ENCODE measurements around the gene APOA4. TPM values are rescaled to one million over a fixed set of nuclear protein-coding genes. Genes with fewer than 3 reads are reported as not detected.
A peak's percentile ranks its signal among the peaks of the same experiment; 100 is the strongest.

The APOA4 gene
- total and polyA plus RNA-seq, 2 of the 13 experiments (the other 11 are each of a cell fraction or from before 2014, with no cell fraction given) = 3.8 to 7.2 TPM

- TF ChIP-seq KIAA2018 (CRISPR knock-in tag; IDR thresholded peaks at IDR 0.05; ENCODE audit: borderline replicate concordance) (no peak), ZKSCAN1 (IDR thresholded peaks at IDR 0.05; ENCODE audit: low read length) (no peak), IKZF1 (IDR thresholded peaks at IDR 0.05) (no peak), RBFOX2 (IDR thresholded peaks at IDR 0.05; ENCODE audit: low read depth, low read length) (peak; percentile 49), SMARCC2 (IDR thresholded peaks at IDR 0.05) (no peak), STAT5B (CRISPR knock-in tag; IDR thresholded peaks at IDR 0.05) (peak; percentile 80; the same call in 1 of the 2 replicates), UBTF (CRISPR knock-in tag; IDR thresholded peaks at IDR 0.05) (peak; percentile 44), ZXDC (CRISPR knock-in tag; IDR thresholded peaks at IDR 0.05) (0 out of 2 replicates have a peak, but pooled peaks have one; percentile 34), NR2F1 (CRISPR knock-in tag; IDR thresholded peaks at IDR 0.05) (peak; percentile 97 to 99), ZNF121 (CRISPR knock-in tag; IDR thresholded peaks at IDR 0.05) (peak; percentile 37; the same call in 1 of the 2 replicates), PAF1 (CRISPR knock-in tag; IDR thresholded peaks at IDR 0.05) (no peak), SAP130 (CRISPR knock-in tag; IDR thresholded peaks at IDR 0.05; ENCODE audit: low read depth) (peak; percentile 63), SETDB1 (CRISPR knock-in tag; IDR thresholded peaks at IDR 0.05; ENCODE audit: borderline replicate concordance) (no peak), ZNF124 (CRISPR knock-in tag; IDR thresholded peaks at IDR 0.05) (peak; percentile 73; the same call in 1 of the 2 replicates)
Measured at GRCh38 chr11:116808262-116809175, 14.6 kb downstream of the APOA4 start (continued).

Data from HepG2 (cell line).